ENCODE results near the gene CCP110. TPM values are rescaled to one million over a fixed set of nuclear protein-coding genes. Genes with fewer than 3 reads are reported as not detected.

CCP110 gene
- total and polyA plus RNA-seq, 9 donors: 10.8 to 22.5 (median 14.9) TPM

DNA sequence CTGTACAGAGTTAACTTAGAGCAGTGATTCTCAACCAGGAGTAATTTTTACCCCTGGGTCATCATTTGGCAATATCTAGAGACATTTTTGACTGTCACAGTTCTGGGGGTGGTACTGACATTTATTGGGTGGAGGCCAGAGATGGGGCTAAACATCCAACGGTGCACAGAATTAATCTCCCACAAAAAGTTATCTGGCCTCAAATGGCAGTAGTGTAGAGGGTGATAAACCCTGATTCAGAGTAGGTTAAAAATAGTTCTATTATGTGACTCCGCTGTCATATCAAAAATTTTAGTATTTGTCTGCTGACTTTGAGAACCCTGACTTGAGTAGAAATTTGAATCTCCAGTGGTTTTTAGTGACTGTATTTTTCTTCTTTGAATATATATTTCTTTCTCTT lies 50.9 kb downstream of the CCP110 start:
- no peak overlapping the region for H3K27ac ChIP-seq (ENCODE audit: low read length)
- H3K9me3 ChIP-seq (replicated peaks; ENCODE audit: control insufficient read depth, low read depth, low read length): no peaks in the 10 kb centered on the region
- no peak for DNase-seq
- WGBS (ENCODE audit: insufficient coverage): no CpG with 5 or more reads among the region's 2 CpGs
- H3K27me3 ChIP-seq (ENCODE audit: control insufficient read depth, insufficient read depth, low read length): no peaks in the 10 kb centered on the region
- H3K36me3 ChIP-seq (ENCODE audit: control insufficient read depth, insufficient read depth, low read length): peaks cover 64% of the 10 kb centered on the region
- H3K4me3 ChIP-seq (ENCODE audit: low read length): no peak overlapping the region
- H3K4me1 ChIP-seq (ENCODE audit: control insufficient read depth, insufficient read depth, low read length): peaks cover 9% of the 10 kb centered on the region

DNA sequence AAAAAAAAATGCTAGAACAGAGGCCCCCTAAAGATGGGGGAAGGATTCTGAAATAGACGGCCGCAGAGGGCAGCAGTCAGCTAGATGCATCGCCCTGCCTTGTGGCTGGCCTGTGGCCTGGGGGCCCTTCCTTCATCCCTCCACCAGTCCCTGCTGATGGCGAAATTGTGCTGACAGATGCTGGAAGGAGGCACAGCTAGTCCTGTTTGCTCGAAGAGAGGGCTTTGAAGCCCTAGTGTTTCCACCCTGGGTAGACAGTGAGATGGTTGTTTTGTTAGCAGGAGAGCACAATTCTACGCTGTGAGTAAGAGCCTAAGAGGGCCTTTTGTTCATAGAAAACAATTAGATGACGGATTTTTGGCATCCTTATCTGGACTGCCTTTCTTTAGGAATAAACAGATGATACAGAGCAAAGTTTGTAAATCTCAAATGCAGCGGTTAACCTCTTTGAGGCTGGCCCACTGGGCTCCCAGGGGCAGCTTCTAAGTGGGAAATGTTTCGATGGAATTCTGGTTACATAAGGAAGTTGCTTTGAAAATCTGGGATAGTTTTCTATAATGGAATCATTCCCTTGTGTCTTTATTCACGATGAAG lies 54.7 kb downstream of the CCP110 start:
- 37% methylated on average over 6 of the region's 10 CpGs for WGBS (ENCODE audit: insufficient coverage)
- DNase-seq: peak; percentile 95

DNA sequence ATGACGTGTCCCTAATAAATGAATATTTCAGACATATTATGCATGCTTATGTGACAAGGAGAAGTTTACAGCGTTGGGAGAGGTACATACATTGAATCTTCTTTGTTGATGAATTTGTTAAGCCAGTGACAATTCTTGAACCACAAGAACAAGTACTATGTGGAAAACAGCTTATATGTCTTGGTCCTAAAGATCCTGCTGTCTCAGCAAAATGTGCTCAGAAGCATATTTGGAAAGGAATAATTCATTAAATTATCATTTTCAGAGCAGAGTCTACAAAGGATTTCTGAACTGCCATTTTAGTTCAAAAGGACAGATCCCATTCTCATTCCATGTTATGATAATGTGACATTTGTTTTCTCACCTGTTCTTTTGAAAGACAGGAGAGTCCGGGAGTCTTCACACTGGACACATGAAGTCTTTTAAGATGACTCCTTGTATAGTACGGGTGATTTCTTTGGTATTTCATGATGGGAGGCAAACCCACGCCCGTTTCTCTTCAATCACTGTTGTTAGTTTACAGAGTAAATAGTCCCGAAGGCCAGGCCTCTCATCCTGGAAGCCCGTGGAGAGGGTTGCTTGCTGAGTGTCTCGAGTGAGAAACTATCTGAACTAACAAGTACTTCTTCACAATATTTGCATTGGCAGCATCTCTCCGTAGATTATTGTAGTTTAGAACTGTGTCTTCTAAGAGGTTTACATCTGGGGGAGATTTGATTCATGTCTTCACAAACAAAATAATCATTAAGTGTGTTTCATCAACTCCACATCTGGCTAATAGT lies 58.5 kb downstream of the CCP110 start:
- Histone ChIP-seq H3K4me1 (ENCODE audit: control insufficient read depth, insufficient read depth, low read length) (peaks cover 9% of the 10 kb centered on the region), H3K9me3 (replicated peaks; ENCODE audit: control insufficient read depth, low read depth, low read length) (peaks cover 9% of the 10 kb centered on the region), H3K4me3 (ENCODE audit: low read length) (no peak overlapping the region), H3K27me3 (ENCODE audit: control insufficient read depth, insufficient read depth, low read length) (no peaks in the 10 kb centered on the region), H3K36me3 (ENCODE audit: control insufficient read depth, insufficient read depth, low read length) (peaks cover 63% of the 10 kb centered on the region), H3K27ac (ENCODE audit: low read length) (no peak overlapping the region)
- DNase-seq: no peak
- WGBS (ENCODE audit: insufficient coverage): no CpG with 5 or more reads among the region's 10 CpGs

More for the DNA sequence above, 54.7 kb downstream of the CCP110 start:
- H3K4me3 ChIP-seq (ENCODE audit: low read length): no peak overlapping the region
- peaks cover 70% of the 10 kb centered on the region for H3K36me3 ChIP-seq (ENCODE audit: control insufficient read depth, insufficient read depth, low read length)
- H3K27me3 ChIP-seq (ENCODE audit: control insufficient read depth, insufficient read depth, low read length): no peaks in the 10 kb centered on the region
- peak overlapping the region; percentile 93 for H3K27ac ChIP-seq (ENCODE audit: low read length)
- H3K9me3 ChIP-seq (replicated peaks; ENCODE audit: control insufficient read depth, low read depth, low read length): peaks cover 9% of the 10 kb centered on the region
- peaks cover 9% of the 10 kb centered on the region for H3K4me1 ChIP-seq (ENCODE audit: control insufficient read depth, insufficient read depth, low read length)

DNA sequence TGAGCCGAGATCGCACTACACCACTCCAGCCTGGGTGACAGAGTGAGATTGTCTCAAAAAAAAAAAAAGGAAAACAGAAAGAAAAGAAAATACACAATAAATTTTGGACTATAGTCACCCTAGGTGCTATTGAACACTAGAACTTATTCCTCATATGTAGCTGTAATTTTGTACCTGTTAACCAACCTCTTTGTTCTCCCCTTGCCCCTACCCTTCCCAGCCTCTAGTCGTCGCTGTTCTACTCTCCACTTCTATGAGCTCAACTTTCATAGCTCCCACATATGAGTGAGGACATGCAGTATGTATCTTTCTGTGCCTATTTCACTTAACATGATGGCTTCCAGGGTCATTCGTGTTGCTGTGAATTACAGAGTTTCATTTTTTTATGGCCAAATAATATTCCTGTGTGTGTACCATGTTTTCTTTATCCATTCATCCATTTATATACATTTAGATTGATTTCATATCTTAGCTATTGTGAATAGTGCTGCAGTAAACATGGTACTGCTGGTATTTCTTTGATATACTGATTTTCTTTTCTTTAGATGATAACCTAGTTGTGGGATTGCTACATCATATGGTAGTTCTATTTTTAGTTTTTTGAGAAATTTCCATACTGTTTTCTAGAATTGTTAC lies 60.0 kb downstream of the CCP110 start:
- Histone ChIP-seq H3K36me3 (ENCODE audit: control insufficient read depth, insufficient read depth, low read length) (peaks cover 52% of the 10 kb centered on the region), H3K9me3 (replicated peaks; ENCODE audit: control insufficient read depth, low read depth, low read length) (peaks cover 9% of the 10 kb centered on the region), H3K27me3 (ENCODE audit: control insufficient read depth, insufficient read depth, low read length) (no peaks in the 10 kb centered on the region), H3K4me1 (ENCODE audit: control insufficient read depth, insufficient read depth, low read length) (peaks cover 4% of the 10 kb centered on the region), H3K4me3 (ENCODE audit: low read length) (no peak overlapping the region), H3K27ac (ENCODE audit: low read length) (no peak overlapping the region)
- peak; percentile 55 for DNase-seq
- no CpG with 5 or more reads among the region's 5 CpGs for WGBS (ENCODE audit: insufficient coverage)

DNA sequence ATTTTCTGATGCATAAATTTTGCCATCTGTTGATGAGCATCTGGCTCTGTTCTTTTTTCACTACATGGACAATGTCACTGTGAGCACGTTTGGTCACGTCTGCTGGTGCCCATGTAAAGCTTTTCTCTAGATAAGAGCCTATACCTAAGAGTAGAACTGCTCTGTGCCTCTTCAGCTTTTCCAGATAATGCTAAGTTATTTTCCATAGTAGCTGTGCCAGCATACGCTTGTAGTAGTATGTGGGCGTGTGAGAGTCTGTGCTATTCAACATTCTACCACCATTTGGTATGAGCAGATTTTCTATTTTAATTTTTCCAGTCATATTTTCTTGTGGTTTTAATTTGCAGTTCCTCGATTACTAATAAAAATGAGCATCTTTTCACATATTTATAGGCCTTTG lies 64.9 kb downstream of the CCP110 start:
- Histone ChIP-seq H3K4me3 (ENCODE audit: low read length) (no peak overlapping the region), H3K27me3 (ENCODE audit: control insufficient read depth, insufficient read depth, low read length) (no peaks in the 10 kb centered on the region)
- 79% methylated on average over 2 of the region's 5 CpGs for WGBS (ENCODE audit: insufficient coverage)

DNA sequence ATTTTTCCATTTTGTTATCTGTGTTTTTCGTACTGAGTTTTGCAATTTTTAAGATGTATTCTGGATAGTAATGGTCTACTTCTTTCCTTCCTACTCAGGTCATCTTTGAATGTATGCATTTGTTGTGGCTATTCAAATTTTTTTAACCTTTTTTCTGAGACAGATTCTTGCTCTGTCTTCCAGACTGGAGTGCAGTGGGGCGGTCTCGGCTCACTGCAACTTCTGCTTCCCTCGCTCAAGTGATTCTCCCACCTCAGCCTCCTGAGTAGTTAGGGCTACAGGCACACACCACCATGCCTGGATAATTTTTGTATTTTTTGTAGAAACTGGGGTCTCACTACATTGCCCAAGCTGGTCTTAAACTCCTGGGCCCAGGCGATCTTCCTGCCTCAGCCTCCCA lies 65.4 kb downstream of the CCP110 start:
- DNase-seq: no peak
- peak overlapping the region; percentile 75 for H3K27ac ChIP-seq (ENCODE audit: low read length)
- H3K27me3 ChIP-seq (ENCODE audit: control insufficient read depth, insufficient read depth, low read length): no peaks in the 10 kb centered on the region
- H3K4me1 ChIP-seq (ENCODE audit: control insufficient read depth, insufficient read depth, low read length): peaks cover 10% of the 10 kb centered on the region
- H3K36me3 ChIP-seq (ENCODE audit: control insufficient read depth, insufficient read depth, low read length): peaks cover 33% of the 10 kb centered on the region
- no peak overlapping the region for H3K4me3 ChIP-seq (ENCODE audit: low read length)
- 60% methylated on average over 4 of the region's 5 CpGs for WGBS (ENCODE audit: insufficient coverage)
- no peaks in the 10 kb centered on the region for H3K9me3 ChIP-seq (replicated peaks; ENCODE audit: control insufficient read depth, low read depth, low read length)

More for the DNA sequence above, 64.9 kb downstream of the CCP110 start:
- DNase-seq: peak; percentile 81
- Histone ChIP-seq H3K36me3 (ENCODE audit: control insufficient read depth, insufficient read depth, low read length) (peaks cover 29% of the 10 kb centered on the region), H3K4me1 (ENCODE audit: control insufficient read depth, insufficient read depth, low read length) (peaks cover 10% of the 10 kb centered on the region), H3K9me3 (replicated peaks; ENCODE audit: control insufficient read depth, low read depth, low read length) (no peaks in the 10 kb centered on the region), H3K27ac (ENCODE audit: low read length) (peak overlapping the region; percentile 75)

DNA sequence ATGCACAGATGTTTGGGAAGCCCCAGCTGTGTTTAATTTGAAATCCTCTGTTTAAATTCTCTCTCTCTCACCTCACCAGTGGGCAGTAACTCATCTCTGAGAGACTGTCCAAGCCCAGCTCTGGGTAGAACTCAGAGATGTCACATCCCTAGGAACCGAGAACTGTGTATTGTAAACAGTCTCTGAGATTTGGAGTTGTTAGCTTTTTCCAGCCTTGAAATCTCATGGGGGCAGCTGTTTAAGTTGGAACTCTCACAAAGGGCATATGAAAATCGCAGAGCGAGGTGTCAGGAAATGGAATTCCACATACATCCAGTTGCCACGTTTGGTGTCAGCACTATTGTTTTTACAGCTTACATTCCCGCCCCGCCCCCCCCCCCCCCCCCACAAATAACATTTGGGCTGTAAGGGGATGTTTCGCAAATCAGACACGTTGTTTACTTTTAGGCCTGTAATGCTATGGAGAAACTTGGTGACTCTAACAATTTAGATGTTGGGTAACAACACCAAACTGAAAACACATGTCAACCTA lies 66.1 kb downstream of the CCP110 start:
- Histone ChIP-seq H3K36me3 (ENCODE audit: control insufficient read depth, insufficient read depth, low read length) (peaks cover 36% of the 10 kb centered on the region), H3K4me3 (ENCODE audit: low read length) (no peak overlapping the region), H3K4me1 (ENCODE audit: control insufficient read depth, insufficient read depth, low read length) (peaks cover 10% of the 10 kb centered on the region), H3K27me3 (ENCODE audit: control insufficient read depth, insufficient read depth, low read length) (no peaks in the 10 kb centered on the region), H3K9me3 (replicated peaks; ENCODE audit: control insufficient read depth, low read depth, low read length) (no peaks in the 10 kb centered on the region), H3K27ac (ENCODE audit: low read length) (peak overlapping the region; percentile 75)
- peak; percentile 97 for DNase-seq
- WGBS (ENCODE audit: insufficient coverage): no CpG with 5 or more reads among the region's 8 CpGs

DNA sequence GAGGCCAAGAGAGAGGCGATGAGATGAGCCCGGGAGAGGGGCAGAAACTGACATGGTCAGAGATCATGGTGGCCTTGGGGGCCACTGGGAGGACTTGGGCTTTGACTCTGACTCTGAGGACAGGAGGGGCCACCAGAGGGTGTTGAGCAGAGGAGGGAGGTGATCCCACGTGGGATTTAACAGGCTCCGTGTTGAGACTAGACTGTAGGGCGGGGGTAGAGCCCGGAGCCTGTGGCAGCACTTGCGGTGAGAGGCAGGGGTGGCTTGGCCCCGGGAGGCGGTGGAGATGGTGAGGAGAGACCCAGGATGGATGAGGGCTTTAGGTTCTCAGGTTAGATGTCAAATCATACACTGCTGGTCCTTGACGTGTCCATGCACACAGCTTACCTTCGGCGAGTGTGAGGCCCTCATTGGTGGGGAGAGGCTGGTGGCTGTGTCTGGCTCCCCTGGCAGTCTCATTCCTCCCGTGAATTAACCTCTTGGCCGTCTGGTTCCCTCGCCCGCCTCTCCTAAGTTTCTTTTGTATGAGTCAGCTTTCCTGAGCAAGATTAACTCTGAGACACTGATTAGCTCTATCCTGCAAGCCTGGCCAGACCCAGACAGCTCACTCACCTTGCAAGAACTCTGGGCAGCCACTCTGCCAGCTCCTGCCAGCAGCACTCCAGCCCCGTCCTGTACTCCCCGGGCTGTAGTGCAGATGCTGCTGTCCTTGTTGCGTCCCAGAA lies 71.5 kb downstream of the CCP110 start:
- 70% methylated on average over 17 of the region's 19 CpGs for WGBS (ENCODE audit: insufficient coverage)
- Histone ChIP-seq H3K4me1 (ENCODE audit: control insufficient read depth, insufficient read depth, low read length) (peaks cover 11% of the 10 kb centered on the region), H3K36me3 (ENCODE audit: control insufficient read depth, insufficient read depth, low read length) (peaks cover 40% of the 10 kb centered on the region), H3K27me3 (ENCODE audit: control insufficient read depth, insufficient read depth, low read length) (no peaks in the 10 kb centered on the region), H3K9me3 (replicated peaks; ENCODE audit: control insufficient read depth, low read depth, low read length) (no peaks in the 10 kb centered on the region), H3K27ac (ENCODE audit: low read length) (no peak overlapping the region), H3K4me3 (ENCODE audit: low read length) (no peak overlapping the region)
- no peak for DNase-seq

DNA sequence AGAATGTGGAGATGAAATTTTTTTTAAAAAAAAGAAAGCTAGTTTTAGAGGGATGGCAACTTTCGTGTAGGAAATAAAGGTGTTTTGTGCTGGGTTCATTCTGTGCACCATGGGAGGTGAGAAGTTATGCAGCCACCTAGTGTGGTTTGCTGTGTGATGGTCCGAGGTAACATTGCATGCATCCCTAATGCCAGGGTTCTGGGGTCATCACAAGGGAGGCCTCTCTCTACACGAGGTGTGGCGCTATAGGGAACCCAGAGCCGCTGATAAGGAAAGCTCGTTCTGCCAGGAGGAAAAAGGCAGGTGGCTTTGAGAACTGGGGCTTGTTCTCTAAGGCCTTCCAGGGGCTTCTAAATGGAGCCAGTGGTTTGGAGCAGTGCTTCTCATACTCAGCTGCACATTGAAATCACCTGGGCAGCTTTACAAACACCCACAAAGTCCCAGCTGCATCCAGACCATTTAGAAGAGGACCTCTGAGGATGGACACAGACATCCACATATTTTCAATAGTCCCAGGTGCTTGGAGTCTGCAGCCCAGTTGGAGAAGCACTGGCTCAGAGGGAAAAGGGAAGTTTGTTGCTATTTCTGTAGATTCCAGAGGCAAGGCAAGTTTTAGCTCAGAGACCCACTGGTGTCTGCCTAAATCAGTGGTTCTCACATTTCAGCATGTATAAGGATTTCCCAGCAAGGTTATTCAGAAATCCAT lies 75.2 kb downstream of the CCP110 start:
- H3K9me3 ChIP-seq (replicated peaks; ENCODE audit: control insufficient read depth, low read depth, low read length): no peaks in the 10 kb centered on the region

More for the DNA sequence above, 75.2 kb downstream of the CCP110 start:
- DNase-seq: peak; percentile 77
- WGBS (ENCODE audit: insufficient coverage): 54% methylated on average over 5 of the region's 6 CpGs
- peaks cover 8% of the 10 kb centered on the region for H3K4me1 ChIP-seq (ENCODE audit: control insufficient read depth, insufficient read depth, low read length)
- peaks cover 39% of the 10 kb centered on the region for H3K36me3 ChIP-seq (ENCODE audit: control insufficient read depth, insufficient read depth, low read length)
- H3K4me3 ChIP-seq (ENCODE audit: low read length): no peak overlapping the region
- H3K27me3 ChIP-seq (ENCODE audit: control insufficient read depth, insufficient read depth, low read length): no peaks in the 10 kb centered on the region
- H3K27ac ChIP-seq (ENCODE audit: low read length): peak overlapping the region; percentile 29

All from muscle of leg (tissue), 11 donors.